BJ (cell line): ENCODE measurements around the gene TMEM87B. TPM values are rescaled to one million over a fixed set of nuclear protein-coding genes. Genes with fewer than 3 reads are reported as not detected.

ENCODE experiments used
- CTCF ChIA-PET: fragments of 350-600 bp; formaldehyde crosslinking; extraction: SDS; loops from one replicate; lab custom pipeline; 2021; ENCODE audit warnings: antibody characterized with exemption, inconsistent platforms; lab: Yijun Ruan, JAX
- POLR2A ChIA-PET: fragments of 300-600 bp; sonication (Branson Sonifier 250); formaldehyde crosslinking; extraction: SDS; loops from one replicate; lab custom pipeline; 2021; ENCODE audit warnings: antibody characterized with exemption; lab: Charles Lee
- DNase-seq: peaks from one replicate; pipeline ENCODE4 v3.0.0-alpha.2; 2011; ENCODE audit warnings: low read depth
- H3K27me3 ChIP-seq: 2 replicates; pipeline ENCODE4 v1.6.0; 2011; ENCODE audit warnings: low read length; ENCODE audit not compliant: control insufficient read depth, insufficient read depth
- H3K36me3 ChIP-seq: 2 replicates; pipeline ENCODE4 v1.5.1; 2011; ENCODE audit warnings: low read length; ENCODE audit not compliant: control insufficient read depth, insufficient read depth
- H3K4me3 ChIP-seq: 2 replicates; pipeline ENCODE4 v1.5.1; 2011; ENCODE audit warnings: low read depth, mild to moderate bottlenecking, control low read depth, low read length
- CTCF ChIP-seq: IDR thresholded peaks from 2 replicates; pipeline ENCODE4 v1.5.1; 2011; ENCODE audit warnings: low read depth, mild to moderate bottlenecking, control low read depth, inconsistent platforms, low read length, moderate library complexity; ENCODE audit not compliant: insufficient read depth
- polyA plus RNA-seq: library from polyadenylated mRNA; depleted of rRNA; stranded (reverse); fragments of >200 nt; gene quantifications from 2 replicates; pipeline ENCODE4 v1.2.3, GENCODE V29; 2011

The TMEM87B gene
- polyA plus RNA-seq, 1 experiment = 11.4 TPM

- POLR2A ChIA-PET = no interaction called here
- Histone ChIP-seq H3K27me3 (no peaks in the 10 kb centered on the region), H3K4me3 (no peak overlapping the region), H3K36me3 (no peaks in the 10 kb centered on the region; the same call in 1 of the 2 replicates)
- CTCF ChIA-PET = interaction anchor here (0.6 to 1.0 kb wide), 2 partner anchors 73 to 105 kb away, joined by 3 read pairs; no protein-coding TSS in a partner anchor
- no peak for DNase-seq
- TF ChIP-seq CTCF = no peak
Observed at GRCh38 chr2:112154246-112155117, 99.4 kb downstream of the TMEM87B start.

- no peaks in the 10 kb centered on the region for H3K27me3 ChIP-seq
- H3K4me3 ChIP-seq = no peak overlapping the region
- H3K36me3 ChIP-seq = no peaks in the 10 kb centered on the region; the same call in 1 of the 2 replicates
- CTCF ChIA-PET = no interaction called here
- no peak for TF ChIP-seq CTCF
- POLR2A ChIA-PET = no interaction called here
- DNase-seq = no peak
Observed at GRCh38 chr2:112155331-112156151, 100.5 kb downstream of the TMEM87B start.

GRCh38 chr2:112156152-112156986, 101.3 kb downstream of the TMEM87B start:
- DNase-seq = no peak
- Histone ChIP-seq H3K36me3 (no peaks in the 10 kb centered on the region; the same call in 1 of the 2 replicates), H3K4me3 (no peak overlapping the region), H3K27me3 (no peaks in the 10 kb centered on the region)
- TF ChIP-seq CTCF = no peak
- POLR2A ChIA-PET = no interaction called here
- CTCF ChIA-PET = no interaction called here

- no peaks in the 10 kb centered on the region; the same call in 1 of the 2 replicates for H3K36me3 ChIP-seq
- H3K27me3 ChIP-seq = no peaks in the 10 kb centered on the region
- CTCF ChIA-PET = no interaction called here
- no peak for DNase-seq
- H3K4me3 ChIP-seq = no peak overlapping the region
- POLR2A ChIA-PET = no interaction called here
- no peak for TF ChIP-seq CTCF
Observed at GRCh38 chr2:112157472-112157871, 102.4 kb downstream of the TMEM87B start.
